ENCODE data around the gene SPA17.
A peak's percentile ranks its signal among the peaks of the same experiment; 100 is the strongest.

GRCh38 chr11:124669193-124669592 is 4.5 kb upstream of the SPA17 start:
- TF ChIP-seq CTCF (IDR thresholded peaks at IDR 0.05) (peak; percentile 66 to 80 (median 72)), POLR2A (IDR thresholded peaks at IDR 0.05) (no peak), POLR2AphosphoS5 (IDR thresholded peaks at IDR 0.05) (no peak)

Measured in breast epithelium (tissue), 3 donors.